Measurements from ENCODE around the gene DCAF10. TPM values are rescaled to one million over a fixed set of nuclear protein-coding genes. Genes with fewer than 3 reads are reported as not detected.
"Not testable (repeated sequence)": the region's sequence is repeated elsewhere in the genome, so short reads cannot be mapped to it uniquely, and the experiment has no call there.

The DCAF10 gene
- total and polyA plus RNA-seq, 10 donors, result 3.7 to 34.2 (median 23.5) TPM

DNA sequence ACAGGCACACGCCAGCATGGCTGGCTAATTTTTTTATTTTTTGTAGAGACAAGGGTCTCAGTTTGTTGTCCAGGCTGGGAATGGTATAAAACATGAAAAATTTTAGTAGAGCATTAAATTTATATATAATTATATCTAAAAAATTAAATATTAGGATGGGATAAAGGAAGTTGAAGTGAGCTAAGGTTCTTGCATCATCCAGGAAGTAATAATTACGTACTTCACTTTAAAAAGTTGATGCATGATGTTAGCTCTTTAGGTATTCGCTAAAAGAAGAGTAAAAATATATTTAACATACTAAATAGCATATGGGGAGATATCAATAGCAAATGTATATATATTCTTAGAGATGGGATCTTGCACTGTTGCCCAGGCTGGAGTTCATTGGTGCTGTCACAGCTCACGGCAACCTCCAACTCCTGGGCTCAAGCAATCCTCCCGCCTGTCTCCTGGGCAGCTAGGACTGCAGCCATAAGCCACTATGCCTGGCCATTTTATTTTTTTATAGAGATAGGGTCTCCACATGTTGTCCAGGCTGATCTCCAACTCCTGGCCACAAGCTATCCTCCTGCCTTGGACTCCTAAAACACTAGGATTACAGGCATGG, 12.3 kb downstream of the DCAF10 start:
- Histone ChIP-seq H3K4me3 (no peak overlapping the region), H3K36me3 (peaks cover 0 to 18% (median under 1%) of the 10 kb centered on the region in 6 donors), H3K27ac (peak overlapping the region in 5 of 8 donors; percentile 0 to 79 (median 51)), H3K9me3 (no peaks in the 10 kb centered on the region), H3K4me1 (peaks cover 0 to 20% (median 3%) of the 10 kb centered on the region in 6 donors), H3K27me3 (replicated peaks in 1 of 7) (no peaks in the 10 kb centered on the region)
- no peak for DNase-seq
- 70 to 82% (median 78%) methylated on average over 5 of the region's 5 CpGs for WGBS, 5 donors
- TF ChIP-seq POLR2A (IDR thresholded peaks at IDR 0.05), result no peak
- TF ChIP-seq POLR2AphosphoS5 (IDR thresholded peaks at IDR 0.05), result no peak
- TF ChIP-seq, protein P1, sequence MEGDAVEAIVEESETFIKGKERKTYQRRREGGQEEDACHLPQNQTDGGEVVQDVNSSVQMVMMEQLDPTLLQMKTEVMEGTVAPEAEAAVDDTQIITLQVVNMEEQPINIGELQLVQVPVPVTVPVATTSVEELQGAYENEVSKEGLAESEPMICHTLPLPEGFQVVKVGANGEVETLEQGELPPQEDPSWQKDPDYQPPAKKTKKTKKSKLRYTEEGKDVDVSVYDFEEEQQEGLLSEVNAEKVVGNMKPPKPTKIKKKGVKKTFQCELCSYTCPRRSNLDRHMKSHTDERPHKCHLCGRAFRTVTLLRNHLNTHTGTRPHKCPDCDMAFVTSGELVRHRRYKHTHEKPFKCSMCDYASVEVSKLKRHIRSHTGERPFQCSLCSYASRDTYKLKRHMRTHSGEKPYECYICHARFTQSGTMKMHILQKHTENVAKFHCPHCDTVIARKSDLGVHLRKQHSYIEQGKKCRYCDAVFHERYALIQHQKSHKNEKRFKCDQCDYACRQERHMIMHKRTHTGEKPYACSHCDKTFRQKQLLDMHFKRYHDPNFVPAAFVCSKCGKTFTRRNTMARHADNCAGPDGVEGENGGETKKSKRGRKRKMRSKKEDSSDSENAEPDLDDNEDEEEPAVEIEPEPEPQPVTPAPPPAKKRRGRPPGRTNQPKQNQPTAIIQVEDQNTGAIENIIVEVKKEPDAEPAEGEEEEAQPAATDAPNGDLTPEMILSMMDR (IDR thresholded peaks at IDR 0.05 in 8 of 11, conservative IDR thresholded peaks at IDR 0.05 in 3 of 11), result no peak
- intact Hi-C loops (cut with DNase I; ENCODE audit: low total_unique reads), result no loop called here

DNA sequence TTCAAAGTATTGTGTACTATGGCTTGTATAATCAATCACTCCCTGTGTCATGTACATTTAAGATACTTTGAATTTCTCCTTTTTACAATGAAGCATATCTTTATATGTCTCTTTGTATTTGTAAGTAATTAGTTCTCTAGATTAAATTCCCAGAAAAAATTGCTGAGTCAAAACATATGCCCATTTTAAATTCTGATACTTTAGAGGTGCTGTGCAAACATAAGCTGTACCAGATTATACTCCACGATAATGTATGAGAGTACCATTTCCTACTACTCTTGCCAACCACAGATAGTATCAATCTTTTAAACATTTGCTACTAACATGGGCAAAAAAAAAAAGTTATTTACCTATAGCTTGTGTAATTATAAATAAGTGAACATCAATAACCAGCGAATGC, 18.3 kb downstream of the DCAF10 start:
- 81 to 93% (median 87%) methylated on average over 2 of the region's 2 CpGs for WGBS, 5 donors
- H3K27ac ChIP-seq, result no peak overlapping the region
- no peak for DNase-seq
- TF ChIP-seq POLR2A (IDR thresholded peaks at IDR 0.05) (no peak), POLR2AphosphoS5 (IDR thresholded peaks at IDR 0.05) (no peak)
- TF ChIP-seq, protein P1 (IDR thresholded peaks at IDR 0.05 in 8 of 11, conservative IDR thresholded peaks at IDR 0.05 in 3 of 11), result no peak
- H3K36me3 ChIP-seq, result peaks cover 0 to 52% (median 17%) of the 10 kb centered on the region in 6 donors
- no peaks in the 10 kb centered on the region for H3K9me3 ChIP-seq
- intact Hi-C loops (cut with DNase I; ENCODE audit: low total_unique reads), result no loop called here
- no peaks in the 10 kb centered on the region for H3K4me1 ChIP-seq
- no peak overlapping the region for H3K4me3 ChIP-seq
- no peaks in the 10 kb centered on the region for H3K27me3 ChIP-seq (replicated peaks in 1 of 7)

DNA sequence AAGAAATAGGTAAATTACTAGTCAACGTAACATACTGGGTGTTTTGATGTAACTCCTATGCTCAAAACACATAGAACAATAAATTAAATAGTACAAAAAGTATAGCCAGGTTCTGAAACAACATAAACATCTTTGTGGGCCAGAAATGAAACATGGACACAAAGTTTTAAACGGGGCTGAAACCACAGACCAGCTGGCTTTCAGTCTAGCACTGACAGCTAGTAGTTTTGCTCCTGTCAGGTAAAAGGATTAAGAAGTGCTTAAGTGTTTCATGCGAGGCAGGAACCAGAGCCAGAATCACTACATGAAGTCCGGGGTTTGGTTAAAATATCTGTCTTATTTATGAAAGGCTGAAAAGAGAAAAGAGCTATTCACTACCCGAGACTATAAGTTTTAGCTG, 19.5 kb downstream of the DCAF10 start:
- WGBS, 5 donors, result 85 to 94% (median 90%) methylated on average over 5 of the region's 5 CpGs
- peaks cover 0 to 65% (median 23%) of the 10 kb centered on the region in 6 donors for H3K36me3 ChIP-seq
- H3K4me1 ChIP-seq, result no peaks in the 10 kb centered on the region
- no peak for DNase-seq
- no peaks in the 10 kb centered on the region for H3K27me3 ChIP-seq (replicated peaks in 1 of 7)
- H3K4me3 ChIP-seq, result no peak overlapping the region
- intact Hi-C loops (cut with DNase I; ENCODE audit: low total_unique reads), result no loop called here
- H3K9me3 ChIP-seq, result peaks cover 0 to 4% (median 0%) of the 10 kb centered on the region in 8 donors
- TF ChIP-seq POLR2AphosphoS5 (IDR thresholded peaks at IDR 0.05) (no peak), POLR2A (IDR thresholded peaks at IDR 0.05) (no peak)
- TF ChIP-seq, protein P1 (IDR thresholded peaks at IDR 0.05 in 8 of 11, conservative IDR thresholded peaks at IDR 0.05 in 3 of 11), result no peak
- H3K27ac ChIP-seq, result no peak overlapping the region

DNA sequence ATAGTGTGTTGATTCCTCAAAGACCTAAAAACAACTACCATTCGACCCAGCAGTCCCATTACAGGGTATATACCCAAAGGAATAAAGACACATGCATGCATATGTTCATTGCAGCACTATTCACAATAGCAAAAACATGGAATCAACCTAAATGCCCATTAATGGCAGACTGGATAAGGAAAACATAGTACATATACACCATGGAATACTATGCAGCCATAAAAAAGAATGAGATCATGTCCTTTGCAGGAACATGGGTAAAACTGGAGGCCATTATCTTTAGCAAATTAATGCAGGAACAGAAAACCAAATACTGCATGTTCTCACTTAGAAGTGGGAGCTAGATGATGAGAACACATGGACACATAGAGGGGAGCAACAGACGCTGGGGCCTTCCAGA, 24.6 kb downstream of the DCAF10 start:
- H3K4me3 ChIP-seq; H3K9me3 ChIP-seq; H3K4me1 ChIP-seq; intact Hi-C loops (cut with DNase I; ENCODE audit: low total_unique reads); H3K27ac ChIP-seq; H3K27me3 ChIP-seq (replicated peaks in 1 of 7); DNase-seq: not testable (repeated sequence)
- WGBS, 5 donors, result 94 to 99% (median 97%) methylated on average over 2 of the region's 2 CpGs
- peaks cover 2 to 98% (median 40%) of the 10 kb centered on the region in 6 donors for H3K36me3 ChIP-seq
